Fibroblast of the aortic adventitia (primary cell): Measurements from ENCODE around the gene RPA1. TPM values are rescaled to one million over a fixed set of nuclear protein-coding genes. Genes with fewer than 3 reads are reported as not detected.

Source experiments
- DNase-seq: peaks from one replicate; pipeline ENCODE4 v3.0.0-alpha.2; 2010; ENCODE audit warnings: low read depth
- H3K4me3 ChIP-seq: 2 replicates; pipeline ENCODE4 v1.5.1; 2011; ENCODE audit warnings: low read depth, mild to moderate bottlenecking, control low read depth, low read length, moderate library complexity
- total RNA-seq: library from RNA; depleted of rRNA; stranded (reverse); fragments of >200 nt; gene quantifications from 2 replicates; pipeline ENCODE4 v1.2.3, GENCODE V29; 2012; ENCODE audit warnings: low replicate concordance
- TF ChIP-seq, protein P1 (sequence below): IDR thresholded peaks from 2 replicates; pipeline ENCODE4 v1.5.1; 2011; ENCODE audit warnings: mild to moderate bottlenecking, low read length, control low read depth, inconsistent platforms; ENCODE audit not compliant: insufficient read depth

RPA1 gene
- total RNA-seq, 1 donor: 41.2 TPM

DNA sequence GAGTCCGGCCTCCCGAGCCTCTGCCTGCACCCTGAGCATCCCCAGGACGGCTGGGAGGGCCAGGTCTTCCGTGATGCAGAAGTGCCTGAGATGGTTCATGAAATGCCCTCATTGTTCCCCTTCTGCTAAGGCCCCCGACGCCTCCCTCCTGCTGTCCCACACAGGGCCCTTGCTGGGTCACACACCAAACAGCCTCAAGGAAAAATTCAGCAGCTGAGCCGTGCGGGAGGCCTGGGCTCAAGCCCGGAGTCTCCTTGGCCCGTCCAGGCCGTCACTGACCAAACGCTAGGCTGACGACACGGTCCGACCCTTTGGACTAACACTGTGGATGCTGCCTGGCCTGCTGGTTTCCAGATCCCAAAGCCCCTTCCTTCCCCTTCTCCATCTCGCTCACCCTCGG is 105.1 kb downstream of the RPA1 start:
- no peak overlapping the region for H3K4me3 ChIP-seq
- TF ChIP-seq, protein P1, sequence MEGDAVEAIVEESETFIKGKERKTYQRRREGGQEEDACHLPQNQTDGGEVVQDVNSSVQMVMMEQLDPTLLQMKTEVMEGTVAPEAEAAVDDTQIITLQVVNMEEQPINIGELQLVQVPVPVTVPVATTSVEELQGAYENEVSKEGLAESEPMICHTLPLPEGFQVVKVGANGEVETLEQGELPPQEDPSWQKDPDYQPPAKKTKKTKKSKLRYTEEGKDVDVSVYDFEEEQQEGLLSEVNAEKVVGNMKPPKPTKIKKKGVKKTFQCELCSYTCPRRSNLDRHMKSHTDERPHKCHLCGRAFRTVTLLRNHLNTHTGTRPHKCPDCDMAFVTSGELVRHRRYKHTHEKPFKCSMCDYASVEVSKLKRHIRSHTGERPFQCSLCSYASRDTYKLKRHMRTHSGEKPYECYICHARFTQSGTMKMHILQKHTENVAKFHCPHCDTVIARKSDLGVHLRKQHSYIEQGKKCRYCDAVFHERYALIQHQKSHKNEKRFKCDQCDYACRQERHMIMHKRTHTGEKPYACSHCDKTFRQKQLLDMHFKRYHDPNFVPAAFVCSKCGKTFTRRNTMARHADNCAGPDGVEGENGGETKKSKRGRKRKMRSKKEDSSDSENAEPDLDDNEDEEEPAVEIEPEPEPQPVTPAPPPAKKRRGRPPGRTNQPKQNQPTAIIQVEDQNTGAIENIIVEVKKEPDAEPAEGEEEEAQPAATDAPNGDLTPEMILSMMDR: no peak
- DNase-seq: no peak

DNA sequence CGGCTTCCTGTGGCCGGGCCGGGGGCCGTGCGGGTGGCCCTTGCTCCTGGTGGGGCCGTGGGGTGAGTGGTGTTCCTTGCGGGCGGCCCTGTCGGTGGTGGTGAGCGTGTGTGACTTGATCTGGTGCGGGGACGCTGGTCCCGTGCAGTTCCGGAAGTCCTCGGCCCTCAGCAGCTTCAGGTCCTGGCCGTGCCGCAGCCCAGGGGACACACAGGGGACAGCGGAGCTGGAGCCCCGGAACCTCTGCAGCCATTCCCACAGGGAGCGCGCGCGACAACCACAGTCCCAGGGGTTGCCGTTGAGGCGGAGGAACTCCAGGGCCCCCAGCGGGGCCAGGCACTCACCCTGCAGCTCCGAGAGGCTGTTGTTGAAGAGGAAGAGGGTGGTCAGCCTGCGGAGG is 107.0 kb downstream of the RPA1 start:
- TF ChIP-seq, protein P1: no peak
- DNase-seq: no peak

DNA sequence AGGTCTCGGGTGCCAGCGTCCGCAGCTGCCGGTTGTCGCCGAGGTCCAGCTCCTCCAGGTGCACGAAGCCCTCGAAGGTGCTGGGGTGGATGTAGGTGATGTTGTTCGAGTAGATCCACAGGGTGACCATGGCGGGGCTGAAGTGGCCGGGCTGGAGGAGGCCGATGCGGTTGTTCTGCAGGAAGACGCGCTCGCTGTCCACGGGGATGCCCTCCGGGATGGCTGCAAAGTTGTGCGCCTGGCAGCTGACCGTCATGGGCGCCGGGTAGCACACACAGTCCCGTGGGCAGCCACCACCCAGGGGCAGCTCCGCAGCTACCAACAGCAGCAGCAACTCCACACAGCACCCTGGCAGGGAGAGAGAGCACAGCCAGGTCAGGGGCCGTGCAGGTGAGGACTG is 107.7 kb downstream of the RPA1 start:
- TF ChIP-seq, protein P1: no peak
- no peak for DNase-seq
- H3K4me3 ChIP-seq: no peak overlapping the region

More for the DNA sequence above, 107.0 kb downstream of the RPA1 start:
- no peak overlapping the region for H3K4me3 ChIP-seq

DNA sequence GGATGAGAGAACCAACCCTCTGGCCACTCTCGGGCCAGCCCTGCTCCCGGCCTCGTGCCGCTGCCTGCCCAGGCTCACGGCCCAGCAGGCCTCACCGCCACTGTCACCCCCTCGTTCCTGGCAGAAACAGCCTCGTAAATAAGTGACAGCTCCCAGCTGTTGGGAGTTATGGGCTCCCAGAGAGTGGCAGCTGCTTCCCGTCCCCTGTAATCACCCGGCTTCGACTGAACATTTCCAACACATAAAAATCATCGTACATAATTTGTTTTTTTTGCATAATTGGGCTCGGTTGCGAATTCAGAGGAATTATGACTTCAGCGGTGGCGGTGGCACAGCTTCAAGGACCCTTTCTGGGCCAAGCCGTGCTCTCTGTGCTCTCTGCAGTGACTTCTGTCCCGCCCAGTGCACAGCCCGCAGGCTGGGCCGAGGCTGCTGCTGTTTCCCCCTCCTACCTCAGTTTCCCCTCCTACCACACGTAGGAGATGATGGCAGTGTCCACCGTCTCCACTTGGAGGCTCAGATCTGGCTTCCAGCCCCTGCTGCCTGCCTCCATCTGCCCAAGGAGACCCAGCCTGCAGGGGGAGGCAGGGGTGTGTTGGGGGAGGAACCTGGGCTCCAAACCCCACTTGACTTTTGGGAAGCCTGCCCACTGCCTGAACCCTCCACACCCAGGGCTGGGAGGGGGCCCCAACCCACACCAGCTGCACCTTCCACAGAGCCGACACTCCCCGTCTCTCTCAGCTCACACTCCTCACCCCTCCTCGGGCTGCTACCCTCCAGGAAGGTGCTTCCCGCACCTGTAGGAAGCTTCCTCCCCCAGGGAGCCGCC is 110.4 kb downstream of the RPA1 start:
- DNase-seq: no peak
- no peak overlapping the region for H3K4me3 ChIP-seq
- TF ChIP-seq, protein P1: no peak

DNA sequence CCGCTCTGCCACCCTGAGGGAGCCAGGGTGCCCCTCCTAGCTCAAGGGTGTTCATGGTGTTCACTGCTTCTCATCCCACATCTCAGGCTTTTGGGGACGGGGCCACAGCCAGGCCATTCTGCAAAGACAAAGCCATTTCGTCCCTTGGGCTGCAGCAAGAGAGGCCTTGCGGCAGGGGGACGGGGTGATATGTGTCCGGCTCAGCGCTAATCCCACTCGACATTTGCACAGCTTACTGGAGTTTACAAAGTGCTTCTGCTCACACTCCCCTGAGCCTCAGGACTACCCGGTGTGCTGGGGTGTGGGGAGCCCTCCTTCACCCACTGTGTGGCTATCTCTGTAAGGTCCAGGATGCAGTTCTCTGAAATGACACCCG is 111.0 kb downstream of the RPA1 start:
- H3K4me3 ChIP-seq: no peak overlapping the region
- DNase-seq: no peak
- TF ChIP-seq, protein P1: no peak

DNA sequence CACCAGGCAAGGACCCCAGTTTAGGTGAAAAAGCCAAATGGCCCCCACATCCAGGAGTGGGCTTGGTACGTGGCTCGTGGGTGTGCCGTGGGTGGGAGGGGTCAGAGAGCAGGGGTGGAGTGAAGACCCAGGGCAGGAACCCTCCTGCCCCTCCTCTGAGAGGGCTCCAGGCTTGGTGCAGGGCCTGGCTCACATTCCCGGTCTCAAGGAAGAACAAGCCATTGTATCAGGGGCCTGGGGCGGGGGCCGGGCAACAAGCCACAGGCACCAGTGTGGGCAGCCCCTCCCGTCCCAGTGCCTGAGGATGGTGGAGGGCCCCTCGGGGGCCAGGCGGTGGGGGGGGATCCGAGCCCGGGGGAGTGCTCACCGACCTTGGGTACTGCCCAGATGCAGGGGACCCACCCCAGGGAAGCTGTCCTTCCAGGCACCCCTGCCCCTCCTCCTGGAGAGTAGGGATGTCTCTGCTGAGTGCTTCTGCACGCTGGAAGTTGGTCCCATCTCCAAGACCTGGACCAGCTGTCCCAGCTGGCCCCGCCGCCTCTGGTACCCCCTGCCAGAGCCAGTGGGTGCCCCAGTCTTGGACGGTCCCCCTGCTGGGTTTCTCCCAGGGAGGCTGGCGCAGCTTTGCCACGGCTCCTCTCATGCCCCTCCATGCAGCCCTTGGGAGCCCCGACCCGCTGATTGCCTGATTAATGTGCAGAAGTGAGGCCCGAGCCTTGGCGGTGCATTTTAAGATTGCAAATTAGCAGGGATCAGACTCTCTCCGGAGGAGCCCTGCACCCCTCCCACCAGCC is 111.7 kb downstream of the RPA1 start:
- H3K4me3 ChIP-seq: no peak overlapping the region
- TF ChIP-seq, protein P1: no peak

More for the DNA sequence above, 111.7 kb downstream of the RPA1 start:
- DNase-seq: no peak
